Prostate gland (tissue), 2 donors: ENCODE results near the gene NTNG1. TPM values are rescaled to one million over a fixed set of nuclear protein-coding genes. Genes with fewer than 3 reads are reported as not detected.

Experiments used
- DNase-seq: peaks from one replicate; pipeline ENCODE4 v3.0.0-alpha.2; 2019; ENCODE audit warnings: low spot score
- H3K27ac ChIP-seq, 2 donors: fragments of 200-600 bp; sonication (generic); 2 replicates each; pipeline ENCODE4 v1.5.1; 2017 to 2019
- H3K27me3 ChIP-seq: fragments of 200-600 bp; sonication (generic); replicated peaks from 2 replicates; pipeline ENCODE4 v1.5.1; 2019; ENCODE audit not compliant: insufficient read depth
- H3K36me3 ChIP-seq, 2 donors: fragments of 200-600 bp; sonication (generic); 1 replicate in 1 of 2; 2 replicates in 1 of 2; pipeline versions ENCODE4 v1.5.1 to v1.8.1; 2017 to 2019
- H3K4me1 ChIP-seq: fragments of 200-600 bp; sonication (generic); replicated peaks from 2 replicates; pipeline ENCODE4 v1.5.1; 2019
- H3K4me3 ChIP-seq, 2 donors: fragments of 200-600 bp; sonication (generic); 2 replicates each; pipeline ENCODE4 v1.5.1; 2017 to 2019
- H3K9me3 ChIP-seq: fragments of 200-600 bp; sonication (generic); 2 replicates; pipeline ENCODE4 v1.5.1; 2017
- CTCF ChIP-seq, 4 experiments: fragments of 200-600 bp in 2 of 4; fragments of 450-650 bp in 2 of 4; sonication (generic) in 2 of 4; IDR thresholded peaks; 1 replicate in 3 of 4; 2 replicates in 1 of 4; pipeline ENCODE4 v1.5.1; 2016 to 2019; ENCODE audit warnings: antibody characterized with exemption in 4 of 4, mild to moderate bottlenecking in 2 of 4, moderate library complexity in 2 of 4
- POLR2A ChIP-seq: fragments of 450-650 bp; IDR thresholded peaks from one replicate; pipeline ENCODE4 v1.6.1; 2016; ENCODE audit warnings: antibody characterized with exemption, mild to moderate bottlenecking
- POLR2AphosphoS5 ChIP-seq: sonication (generic); formaldehyde crosslinking; IDR thresholded peaks from one replicate; pipeline ENCODE4 v1.6.1; 2017; ENCODE audit warnings: antibody characterized with exemption
- WGBS: methylation state at CpG from one replicate; pipeline ENCODE4 v1.1.5; 2018; 5-methylcytosine and 5-hydroxymethylcytosine counted together
- intact Hi-C: fragments of 100-400 bp; cut with DNase I; formaldehyde crosslinking; loops from one replicate; pipeline ENCODE4 v1.14.2; 2022
- total RNA-seq, 2 donors: library from RNA; depleted of rRNA; stranded (reverse); fragments of >200 nt; gene quantifications; one replicate each; pipeline ENCODE4 v1.1.0, GENCODE V29; 2016

NTNG1 gene
- total RNA-seq, 2 donors from 2014 or later, result 2.6 to 5.1 TPM

GRCh38 chr1:107122225-107122624, 18.6 kb upstream of the NTNG1 start:
- intact Hi-C loops, result no loop called here
- H3K27ac ChIP-seq, result no peak overlapping the region
- no peaks in the 10 kb centered on the region for H3K27me3 ChIP-seq
- WGBS, result 85% methylated on average over 3 of the region's 3 CpGs
- no peaks in the 10 kb centered on the region for H3K9me3 ChIP-seq
- H3K4me3 ChIP-seq, result no peak overlapping the region
- TF ChIP-seq POLR2AphosphoS5 (no peak), CTCF (IDR thresholded peaks at IDR 0.05) (no peak), POLR2A (no peak)
- no peaks in the 10 kb centered on the region for H3K36me3 ChIP-seq
- no peaks in the 10 kb centered on the region for H3K4me1 ChIP-seq
- no peak for DNase-seq

- Histone ChIP-seq H3K4me1 (no peaks in the 10 kb centered on the region), H3K4me3 (no peak overlapping the region), H3K27me3 (no peaks in the 10 kb centered on the region), H3K9me3 (no peaks in the 10 kb centered on the region), H3K36me3 (no peaks in the 10 kb centered on the region), H3K27ac (no peak overlapping the region)
- intact Hi-C loops, result no loop called here
- WGBS, result 83% methylated on average over 1 of the region's 1 CpG
- DNase-seq, result no peak
- no peak for TF ChIP-seq POLR2A
- TF ChIP-seq POLR2AphosphoS5, result no peak
- TF ChIP-seq CTCF (IDR thresholded peaks at IDR 0.05), result no peak
These were observed 17.1 kb upstream of the NTNG1 start for GRCh38 chr1:107123741-107124140.

- 49% methylated on average over 2 of the region's 2 CpGs for WGBS
- Histone ChIP-seq H3K9me3 (no peaks in the 10 kb centered on the region), H3K36me3 (no peaks in the 10 kb centered on the region), H3K27me3 (no peaks in the 10 kb centered on the region), H3K4me1 (no peaks in the 10 kb centered on the region), H3K4me3 (no peak overlapping the region), H3K27ac (no peak overlapping the region)
- intact Hi-C loops, result no loop called here
- TF ChIP-seq POLR2A, result no peak
- no peak for TF ChIP-seq POLR2AphosphoS5
- no peak for DNase-seq
These were observed 16.1 kb upstream of the NTNG1 start for GRCh38 chr1:107124694-107125093.

GRCh38 chr1:107132195-107132594, 8.6 kb upstream of the NTNG1 start:
- no peak for DNase-seq
- Histone ChIP-seq H3K4me1 (no peaks in the 10 kb centered on the region), H3K9me3 (no peaks in the 10 kb centered on the region), H3K36me3 (no peaks in the 10 kb centered on the region), H3K27ac (no peak overlapping the region), H3K4me3 (no peak overlapping the region), H3K27me3 (no peaks in the 10 kb centered on the region)
- TF ChIP-seq POLR2A (no peak), CTCF (IDR thresholded peaks at IDR 0.05) (no peak), POLR2AphosphoS5 (no peak)
- 84% methylated on average over 1 of the region's 1 CpG for WGBS
- intact Hi-C loops, result no loop called here

GRCh38 chr1:107132780-107133179, 8.1 kb upstream of the NTNG1 start:
- TF ChIP-seq POLR2A, result no peak
- TF ChIP-seq POLR2AphosphoS5, result no peak
- TF ChIP-seq CTCF (IDR thresholded peaks at IDR 0.05), result no peak

More at GRCh38 chr1:107132780-107133179, 8.1 kb upstream of the NTNG1 start:
- H3K36me3 ChIP-seq, result no peaks in the 10 kb centered on the region
- H3K9me3 ChIP-seq, result no peaks in the 10 kb centered on the region
- H3K4me1 ChIP-seq, result no peaks in the 10 kb centered on the region
- WGBS, result 79% methylated on average over 1 of the region's 1 CpG
- intact Hi-C loops, result no loop called here
- H3K27ac ChIP-seq, result no peak overlapping the region
- DNase-seq, result no peak
- no peak overlapping the region for H3K4me3 ChIP-seq
- H3K27me3 ChIP-seq, result no peaks in the 10 kb centered on the region
